Measurements from ENCODE around the gene GGNBP2.

GGNBP2 gene

GRCh38 chr17:36527621-36528250 is 17.0 kb upstream of the GGNBP2 start:
- TF ChIP-seq CTCF (IDR thresholded peaks at IDR 0.05; ENCODE audit: low read depth, low read length, missing control alignments), result no peak
- no peak overlapping the region for H3K4me3 ChIP-seq (replicated peaks; ENCODE audit: low read depth, low read length)
- DNase-seq (ENCODE audit: extremely low read depth, low read depth), result no peak

GRCh38 chr17:36529121-36529520 is 15.6 kb upstream of the GGNBP2 start:
- no peak overlapping the region for H3K4me3 ChIP-seq (replicated peaks; ENCODE audit: low read depth, low read length)
- DNase-seq (ENCODE audit: extremely low read depth, low read depth), result no peak
- no peak for TF ChIP-seq CTCF (IDR thresholded peaks at IDR 0.05; ENCODE audit: low read depth, low read length, missing control alignments)

GRCh38 chr17:36532435-36532975 is 12.2 kb upstream of the GGNBP2 start:
- DNase-seq (ENCODE audit: extremely low read depth, low read depth), result no peak
- no peak overlapping the region for H3K4me3 ChIP-seq (replicated peaks; ENCODE audit: low read depth, low read length)
- no peak for TF ChIP-seq CTCF (IDR thresholded peaks at IDR 0.05; ENCODE audit: low read depth, low read length, missing control alignments)

GRCh38 chr17:36533935-36534839 is 10.5 kb upstream of the GGNBP2 start:
- H3K4me3 ChIP-seq (replicated peaks; ENCODE audit: low read depth, low read length), result peak overlapping the region; percentile 75
- peak; percentile 73 for TF ChIP-seq CTCF (IDR thresholded peaks at IDR 0.05; ENCODE audit: low read depth, low read length, missing control alignments)
- no peak for DNase-seq (ENCODE audit: extremely low read depth, low read depth)

- DNase-seq (ENCODE audit: extremely low read depth, low read depth), result no peak
- no peak for TF ChIP-seq CTCF (IDR thresholded peaks at IDR 0.05; ENCODE audit: low read depth, low read length, missing control alignments)
Observed at GRCh38 chr17:36534840-36535668, 9.7 kb upstream of the GGNBP2 start, which contains the start of the genes MYO19 and PIGW. TSS of gene MYO19 (minus strand) at chr17:36534868. CDS start at chr17:36532538, 2,330 bp downstream. TSS of gene PIGW (plus strand) at chr17:36534987. CDS start at chr17:36537102, 2,115 bp downstream.

GRCh38 chr17:36535669-36536081 is 9.0 kb upstream of the GGNBP2 start:
- no peak for DNase-seq (ENCODE audit: extremely low read depth, low read depth)
- no peak for TF ChIP-seq CTCF (IDR thresholded peaks at IDR 0.05; ENCODE audit: low read depth, low read length, missing control alignments)
- peak overlapping the region; percentile 75 for H3K4me3 ChIP-seq (replicated peaks; ENCODE audit: low read depth, low read length)

More at GRCh38 chr17:36534840-36535668, 9.7 kb upstream of the GGNBP2 start, which contains the start of the genes MYO19 and PIGW:
- H3K4me3 ChIP-seq (replicated peaks; ENCODE audit: low read depth, low read length), result peak within 1 kb of the TSS; percentile 75
